RKO (cell line): ENCODE data around the gene NKRF.
"Not testable (repeated sequence)": the region's sequence is repeated elsewhere in the genome, so short reads cannot be mapped to it uniquely, and the experiment has no call there.

Source experiments
- DNase-seq: peaks from one replicate; pipeline ENCODE4 v3.0.0-alpha.2; 2016; ENCODE audit warnings: low spot score

The NKRF gene

GRCh38 chrX:119606280-119607017 is at the start of gene NKRF:
Gene NKRF (minus strand): TSS chrX:119606424.
- DNase-seq: peak; percentile 91

- peak; percentile 38 for DNase-seq
Observed at GRCh38 chrX:119655125-119655524, 48.9 kb upstream of the NKRF start.

GRCh38 chrX:119654112-119654531 is 47.9 kb upstream of the NKRF start:
- DNase-seq: no peak

- no peak for DNase-seq
Observed at GRCh38 chrX:119648421-119648775, 42.2 kb upstream of the NKRF start.

- no peak for DNase-seq
Observed at GRCh38 chrX:119647552-119648420, 41.6 kb upstream of the NKRF start.

GRCh38 chrX:119647089-119647488 is 40.9 kb upstream of the NKRF start:
- no peak for DNase-seq

- no peak for DNase-seq
Observed at GRCh38 chrX:119646515-119646914, 40.3 kb upstream of the NKRF start.

- DNase-seq: no peak
Observed at GRCh38 chrX:119643696-119644095, 37.5 kb upstream of the NKRF start.

GRCh38 chrX:119640731-119641170 is 34.5 kb upstream of the NKRF start:
- DNase-seq: no peak

- DNase-seq: no peak
Observed at GRCh38 chrX:119638725-119639471, 32.7 kb upstream of the NKRF start.

- DNase-seq: not testable (repeated sequence)
Observed at GRCh38 chrX:119637421-119637820, 31.2 kb upstream of the NKRF start.

- no peak for DNase-seq
Observed at GRCh38 chrX:119636419-119636818, 30.2 kb upstream of the NKRF start.

- no peak for DNase-seq
Observed at GRCh38 chrX:119635799-119636198, 29.6 kb upstream of the NKRF start.

- DNase-seq: no peak
Observed at GRCh38 chrX:119635179-119635578, 29.0 kb upstream of the NKRF start.

- DNase-seq: no peak
Observed at GRCh38 chrX:119625843-119626242, 19.6 kb upstream of the NKRF start.

GRCh38 chrX:119624951-119625668 is 18.9 kb upstream of the NKRF start:
- no peak for DNase-seq

GRCh38 chrX:119624417-119624816 is 18.2 kb upstream of the NKRF start:
- no peak for DNase-seq

GRCh38 chrX:119622356-119623232 is 16.4 kb upstream of the NKRF start:
- no peak for DNase-seq

- no peak for DNase-seq
Observed at GRCh38 chrX:119618439-119618838, 12.2 kb upstream of the NKRF start.

- no peak for DNase-seq
Observed at GRCh38 chrX:119617517-119618164, 11.4 kb upstream of the NKRF start.
